ENCODE data around the gene DUSP7.

DNA sequence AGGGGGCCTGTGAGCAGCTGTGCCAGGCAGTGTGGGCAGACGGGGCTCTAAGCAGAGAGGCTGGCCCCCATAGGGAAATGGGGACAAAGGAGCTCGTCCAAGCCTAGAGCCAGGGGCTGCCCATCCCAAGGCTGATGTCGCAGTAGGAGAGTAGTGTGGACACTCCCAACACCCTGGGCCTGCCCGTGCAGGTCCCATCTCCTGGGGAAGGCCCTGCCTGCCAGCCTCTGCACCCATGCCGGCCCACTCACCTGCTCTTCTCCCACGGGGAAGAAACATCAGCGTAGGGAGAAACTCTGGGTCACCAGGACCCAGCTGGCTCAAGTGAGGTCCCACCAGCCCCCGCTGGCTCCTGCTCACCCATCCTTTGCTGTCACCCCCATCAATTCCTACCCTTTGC, 10.7 kb upstream of the DUSP7 start:
- TF ChIP-seq, protein P1, sequence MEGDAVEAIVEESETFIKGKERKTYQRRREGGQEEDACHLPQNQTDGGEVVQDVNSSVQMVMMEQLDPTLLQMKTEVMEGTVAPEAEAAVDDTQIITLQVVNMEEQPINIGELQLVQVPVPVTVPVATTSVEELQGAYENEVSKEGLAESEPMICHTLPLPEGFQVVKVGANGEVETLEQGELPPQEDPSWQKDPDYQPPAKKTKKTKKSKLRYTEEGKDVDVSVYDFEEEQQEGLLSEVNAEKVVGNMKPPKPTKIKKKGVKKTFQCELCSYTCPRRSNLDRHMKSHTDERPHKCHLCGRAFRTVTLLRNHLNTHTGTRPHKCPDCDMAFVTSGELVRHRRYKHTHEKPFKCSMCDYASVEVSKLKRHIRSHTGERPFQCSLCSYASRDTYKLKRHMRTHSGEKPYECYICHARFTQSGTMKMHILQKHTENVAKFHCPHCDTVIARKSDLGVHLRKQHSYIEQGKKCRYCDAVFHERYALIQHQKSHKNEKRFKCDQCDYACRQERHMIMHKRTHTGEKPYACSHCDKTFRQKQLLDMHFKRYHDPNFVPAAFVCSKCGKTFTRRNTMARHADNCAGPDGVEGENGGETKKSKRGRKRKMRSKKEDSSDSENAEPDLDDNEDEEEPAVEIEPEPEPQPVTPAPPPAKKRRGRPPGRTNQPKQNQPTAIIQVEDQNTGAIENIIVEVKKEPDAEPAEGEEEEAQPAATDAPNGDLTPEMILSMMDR (IDR thresholded peaks at IDR 0.05): no peak
- TF ChIP-seq EZH2 (IDR thresholded peaks at IDR 0.05) (no peak), EZH2phosphoT487 (IDR thresholded peaks at IDR 0.05) (no peak)
